Endothelial cell of umbilical vein (primary cell): ENCODE data around the gene ZBTB32. TPM values are rescaled to one million over a fixed set of nuclear protein-coding genes. Genes with fewer than 3 reads are reported as not detected.

Experiments used
- BruUV-seq: library from RNA; stranded (reverse); fragments of 400-500 nt; replicated peaks from 2 replicates; lab custom pipeline; 2021; lab: Mats Ljungman, UMichigan
- CTCF ChIA-PET: fragments of 300-600, 350-600 bp; sonication (Branson Sonifier 250); formaldehyde crosslinking; loops from one replicate; lab custom pipeline; 2021; ENCODE audit warnings: antibody characterized with exemption, inconsistent platforms; lab: Charles Lee
- POLR2A ChIA-PET: fragments of 300-600, 350-600 bp; sonication (Branson Sonifier 250); formaldehyde crosslinking; loops from one replicate; lab custom pipeline; 2021; ENCODE audit warnings: antibody characterized with exemption, inconsistent platforms; lab: Charles Lee
- DNase-seq: peaks from one replicate; pipeline ENCODE4 v3.0.0-alpha.2; 2011; ENCODE audit warnings: low read depth, low spot score
- FAIRE-seq: peaks from 2 replicates; lab custom pipeline; 2011; peaks lifted over from hg19 to GRCh38; lab: Jason Lieb, UNC
- H2AFZ ChIP-seq: 2 replicates; pipeline ENCODE4 v1.6.0; 2012; ENCODE audit warnings: low read depth, low read length, control low read depth, inconsistent platforms
- H3K27ac ChIP-seq: 2 replicates; pipeline ENCODE4 v1.5.1; 2011; ENCODE audit warnings: low read depth, mild to moderate bottlenecking, control low read depth, low read length, moderate library complexity; ENCODE audit not compliant: insufficient read depth
- H3K27me3 ChIP-seq, 2 experiments: 2 replicates each; pipeline versions ENCODE4 v1.6.0 to v1.6.1; 2011; ENCODE audit warnings: low read length in 2 of 2, mixed read lengths in 1 of 2; ENCODE audit not compliant: control insufficient read depth in 2 of 2, insufficient read depth in 2 of 2
- H3K36me3 ChIP-seq, 2 experiments: 2 replicates in 1 of 2; 3 replicates in 1 of 2; pipeline ENCODE4 v1.5.1; 2011; ENCODE audit warnings: low read length in 2 of 2, mild to moderate bottlenecking in 1 of 2, moderate library complexity in 1 of 2; ENCODE audit not compliant: control insufficient read depth in 2 of 2, insufficient read depth in 2 of 2; ENCODE audit errors: extremely low read depth in 1 of 2
- H3K4me1 ChIP-seq: 3 replicates; pipeline ENCODE4 v1.5.1; 2011; ENCODE audit warnings: mild to moderate bottlenecking, low read length; ENCODE audit not compliant: control insufficient read depth, insufficient read depth; ENCODE audit errors: extremely low read depth
- H3K4me2 ChIP-seq: 2 replicates; pipeline ENCODE4 v1.6.1; 2011; ENCODE audit warnings: low read length, control low read depth, mixed read lengths; ENCODE audit not compliant: insufficient read depth
- H3K4me3 ChIP-seq, 3 experiments: fragments of 200-600 bp in 1 of 3; sonication (generic), shearing (Covaris generic) in 1 of 3; replicated peaks in 1 of 3; 2 replicates each; pipeline ENCODE4 v1.5.1; 2011 to 2016; ENCODE audit warnings: control low read depth in 3 of 3, low read length in 3 of 3, mild to moderate bottlenecking in 2 of 3, inconsistent platforms in 1 of 3, low read depth in 1 of 3, moderate library complexity in 1 of 3; ENCODE audit not compliant: insufficient read depth in 1 of 3
- H3K79me2 ChIP-seq: 2 replicates; pipeline ENCODE4 v1.6.0; 2012; ENCODE audit warnings: low read length, inconsistent platforms; ENCODE audit not compliant: control insufficient read depth, insufficient read depth
- H3K9ac ChIP-seq: replicated peaks from 2 replicates; pipeline ENCODE3; 2011; ENCODE audit warnings: low read length, control low read depth; ENCODE audit not compliant: insufficient read depth; ENCODE audit errors: extremely low read depth
- H3K9me1 ChIP-seq: replicated peaks from 3 replicates; pipeline ENCODE4 v1.6.0; 2011; ENCODE audit warnings: mild to moderate bottlenecking, low read length; ENCODE audit not compliant: control insufficient read depth, insufficient read depth; ENCODE audit errors: extremely low read depth
- H3K9me3 ChIP-seq: replicated peaks from 2 replicates; pipeline ENCODE4 v1.5.1; 2012; ENCODE audit warnings: low read length, inconsistent platforms; ENCODE audit not compliant: control insufficient read depth, insufficient read depth
- H4K20me1 ChIP-seq: replicated peaks from 2 replicates; pipeline ENCODE3; 2011; ENCODE audit warnings: mild to moderate bottlenecking, low read length; ENCODE audit not compliant: control insufficient read depth, insufficient read depth; ENCODE audit errors: extremely low read depth
- CTCF ChIP-seq, 2 donors: IDR thresholded peaks; 1 replicate in 1 of 2; 2 replicates in 1 of 2; pipeline ENCODE4 v1.5.1; 2011; ENCODE audit warnings: low read length in 2 of 2, mild to moderate bottlenecking in 2 of 2, moderate library complexity in 2 of 2, control low read depth in 1 of 2, inconsistent platforms in 1 of 2, low read depth in 1 of 2; ENCODE audit not compliant: insufficient read depth in 1 of 2; ENCODE audit errors: extremely low read depth in 1 of 2
- EZH2 ChIP-seq: IDR thresholded peaks from 2 replicates; pipeline ENCODE4 v1.6.1; 2012; ENCODE audit warnings: borderline replicate concordance, low read depth, mild to moderate bottlenecking, moderate library complexity, low read length, inconsistent platforms; ENCODE audit not compliant: severe bottlenecking
- FOS ChIP-seq: IDR thresholded peaks from 2 replicates; pipeline ENCODE4 v1.6.1; 2011; ENCODE audit warnings: mild to moderate bottlenecking, low read length, moderate library complexity, borderline replicate concordance; ENCODE audit not compliant: insufficient read depth
- GATA2 ChIP-seq: IDR thresholded peaks from 2 replicates; pipeline ENCODE4 v1.7.0; 2011; ENCODE audit warnings: low read depth, mild to moderate bottlenecking, moderate library complexity, mixed read lengths, low read length; ENCODE audit not compliant: insufficient read length, insufficient read depth
- JUN ChIP-seq: IDR thresholded peaks from 2 replicates; pipeline ENCODE4 v1.6.1; 2011; ENCODE audit warnings: borderline replicate concordance, low read depth; ENCODE audit not compliant: insufficient read length, insufficient read depth
- MYC ChIP-seq: IDR thresholded peaks from one replicate; pipeline ENCODE4 v1.6.1; 2011; ENCODE audit warnings: mild to moderate bottlenecking, low read depth, low read length
- POLR2A ChIP-seq: IDR thresholded peaks from 2 replicates; pipeline ENCODE4 v1.6.1; 2012; ENCODE audit warnings: low read depth, mild to moderate bottlenecking, control low read depth, low read length
- POLR2AphosphoS5 ChIP-seq: IDR thresholded peaks from 2 replicates; pipeline ENCODE4 v1.6.1; 2012; ENCODE audit warnings: low read depth, mild to moderate bottlenecking, control low read depth, low read length, moderate library complexity; ENCODE audit not compliant: insufficient read depth
- dilution Hi-C: fragments of 300-500 bp; cut with MboI; formaldehyde crosslinking; loops from one replicate; pipeline ENCODE4 v1.15.0; 2019; ENCODE audit warnings: low sequenced_read_pairs; ENCODE audit not compliant: extremely low pct_ligation_motif_present
- intact Hi-C: fragments of 100-400 bp; cut with micrococcal nuclease; formaldehyde crosslinking; loops from one replicate; pipeline ENCODE4 v1.10.0; 2022
- polyA plus RNA-seq, 4 experiments: library from polyadenylated mRNA; depleted of rRNA in 3 of 4; stranded (reverse) in 3 of 4; unstranded in 1 of 4; fragments of >200 nt; gene quantifications; 2 replicates each; pipeline versions ENCODE4 v1.2.1 to v1.2.3, GENCODE V29; 2011 to 2012; ENCODE audit warnings: missing spikeins in 1 of 4
- total RNA-seq: library from RNA; stranded (reverse); gene quantifications from 2 replicates; pipeline ENCODE4 v1.2.3, GENCODE V29; 2021
- TF ChIP-seq, protein P1 (sequence below): IDR thresholded peaks from 2 replicates; pipeline ENCODE4 v1.6.1; 2011; ENCODE audit not compliant: insufficient read depth, insufficient read length

The ZBTB32 gene
- total and polyA plus RNA-seq, 2 donors (not counting 3 experiments of a cell fraction or from before 2014, with no cell fraction given) = not detected

DNA sequence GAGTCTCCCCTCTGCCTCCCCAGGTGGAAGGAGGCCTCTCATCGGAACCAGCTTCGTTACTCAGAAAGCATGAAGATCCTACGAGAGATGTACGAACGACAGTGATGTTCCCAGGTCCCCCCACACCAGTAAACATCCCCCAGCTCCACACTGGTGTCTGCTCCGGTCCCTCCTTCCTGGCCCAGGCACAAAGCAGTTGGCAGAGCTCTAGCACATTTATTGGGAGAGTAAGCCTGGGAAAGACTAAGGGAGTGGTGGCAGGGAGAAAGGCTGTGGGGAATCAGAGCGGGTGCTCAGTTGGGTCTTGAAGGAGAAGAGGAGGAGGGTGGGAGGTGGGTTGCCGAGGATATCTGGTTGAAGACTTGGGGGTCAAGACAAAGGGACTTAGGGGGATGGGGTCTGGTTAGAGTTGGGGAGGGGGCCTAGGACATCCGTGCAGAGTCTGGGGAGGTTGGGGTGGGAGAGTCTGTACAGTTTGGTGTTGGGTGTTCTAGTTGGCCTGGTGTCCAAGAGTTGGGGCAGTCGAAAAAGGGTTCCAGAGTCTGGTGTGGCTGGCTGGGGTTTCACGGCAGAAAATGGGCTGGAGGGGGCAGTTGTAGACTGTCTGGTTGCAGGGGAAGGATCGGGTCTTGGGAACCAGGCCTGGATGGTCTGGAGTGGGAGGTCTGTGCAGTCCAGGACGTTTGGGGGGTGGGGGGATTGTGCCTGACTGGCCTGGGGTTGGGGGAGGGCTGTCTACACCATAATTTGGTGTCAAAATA lies 50.2 kb downstream of the ZBTB32 start:
- H3K9me3 ChIP-seq = no peaks in the 10 kb centered on the region
- no peak overlapping the region for H2AFZ ChIP-seq
- H3K27me3 ChIP-seq = no peaks in the 10 kb centered on the region
- peaks cover 16% of the 10 kb centered on the region for H3K79me2 ChIP-seq
- FAIRE-seq (no peak), DNase-seq (no peak)
- peaks cover 22% of the 10 kb centered on the region for H3K4me1 ChIP-seq
- no peak overlapping the region for H3K27ac ChIP-seq
- dilution Hi-C loops = no loop called here
- TSS peak; percentile 29 for BruUV-seq
- no peak overlapping the region for H3K4me3 ChIP-seq
- intact Hi-C loops = loop anchor here (5.0 kb wide), 1 partner anchor 107 kb away; the partner anchor contains the start of gene COX6B1
- TF ChIP-seq POLR2AphosphoS5 (no peak), FOS (no peak), JUN (no peak), GATA2 (no peak), EZH2 (no peak), CTCF (IDR thresholded peaks at IDR 0.05; ENCODE audit: extremely low read depth in 1 of 2, insufficient read depth in 1 of 2, low read depth in 1 of 2, low read length in 2 of 2) (no peak), POLR2A (no peak), MYC (no peak)
- TF ChIP-seq, protein P1, sequence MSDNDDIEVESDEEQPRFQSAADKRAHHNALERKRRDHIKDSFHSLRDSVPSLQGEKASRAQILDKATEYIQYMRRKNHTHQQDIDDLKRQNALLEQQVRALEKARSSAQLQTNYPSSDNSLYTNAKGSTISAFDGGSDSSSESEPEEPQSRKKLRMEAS = no peak
- no peaks in the 10 kb centered on the region for H4K20me1 ChIP-seq
- H3K36me3 ChIP-seq = peaks cover 0 to 13% of the 10 kb centered on the region in 2 experiments
- H3K9me1 ChIP-seq = no peaks in the 10 kb centered on the region
- CTCF ChIA-PET = no interaction called here
- no peak overlapping the region for H3K4me2 ChIP-seq
- POLR2A ChIA-PET = no interaction called here
- no peak overlapping the region for H3K9ac ChIP-seq
